Astrocyte (in vitro differentiated cells and primary cell): Measurements from ENCODE around the gene ZNF653. TPM values are rescaled to one million over a fixed set of nuclear protein-coding genes. Genes with fewer than 3 reads are reported as not detected.

ENCODE experiments used
- DNase-seq: peaks from one replicate; pipeline ENCODE4 v3.0.0-alpha.2; 2010; ENCODE audit warnings: low read depth
- FAIRE-seq: peaks from 2 replicates; lab custom pipeline; 2011; peaks lifted over from hg19 to GRCh38; lab: Jason Lieb, UNC
- H2AFZ ChIP-seq: 2 replicates; pipeline ENCODE4 v1.6.0; 2012; ENCODE audit warnings: low read depth, low read length, inconsistent platforms
- H3K27ac ChIP-seq: 2 replicates; pipeline ENCODE4 v1.5.1; 2011; ENCODE audit warnings: low read depth, low read length, inconsistent platforms
- H3K27me3 ChIP-seq: 2 replicates; pipeline ENCODE4 v1.6.0; 2011; ENCODE audit warnings: low read length, inconsistent platforms; ENCODE audit not compliant: insufficient read depth
- H3K36me3 ChIP-seq: 2 replicates; pipeline ENCODE4 v1.5.1; 2011; ENCODE audit warnings: low read length, inconsistent platforms; ENCODE audit not compliant: insufficient read depth
- H3K4me1 ChIP-seq: 2 replicates; pipeline ENCODE4 v1.5.1; 2011; ENCODE audit warnings: low read length, inconsistent platforms; ENCODE audit not compliant: insufficient read depth
- H3K4me2 ChIP-seq: 2 replicates; pipeline ENCODE4 v1.6.0; 2012; ENCODE audit warnings: low read length, inconsistent platforms
- H3K4me3 ChIP-seq: 2 replicates; pipeline ENCODE4 v1.5.1; 2011; ENCODE audit warnings: low read depth, mild to moderate bottlenecking, low read length, inconsistent platforms; ENCODE audit not compliant: insufficient read depth
- H3K79me2 ChIP-seq: 2 replicates; pipeline ENCODE4 v1.6.0; 2012; ENCODE audit warnings: mild to moderate bottlenecking, low read length, inconsistent platforms; ENCODE audit not compliant: insufficient read depth
- H3K9ac ChIP-seq: 2 replicates; pipeline ENCODE4 v1.6.0; 2012; ENCODE audit warnings: mild to moderate bottlenecking, low read length, inconsistent platforms
- H3K9me3 ChIP-seq: 2 replicates; pipeline ENCODE4 v1.5.1; 2012; ENCODE audit warnings: low read depth, mild to moderate bottlenecking, low read length, inconsistent platforms; ENCODE audit not compliant: insufficient read depth
- H4K20me1 ChIP-seq: 2 replicates; pipeline ENCODE4 v1.6.0; 2012; ENCODE audit warnings: low read length, inconsistent platforms; ENCODE audit not compliant: insufficient read depth
- H3K27ac Mint-ChIP-seq: one replicate; pipeline ENCODE4 v1.8.0; 2021; ENCODE audit warnings: mild to moderate bottlenecking, mixed read lengths; ENCODE audit not compliant: unreplicated experiment
- H3K27me3 Mint-ChIP-seq: one replicate; pipeline ENCODE4 v1.8.0; 2021; ENCODE audit warnings: low read depth, mixed read lengths; ENCODE audit not compliant: unreplicated experiment
- H3K36me3 Mint-ChIP-seq: one replicate; pipeline ENCODE4 v1.8.0; 2021; ENCODE audit warnings: low read depth, mixed read lengths; ENCODE audit not compliant: unreplicated experiment
- H3K4me1 Mint-ChIP-seq: one replicate; pipeline ENCODE4 v1.8.0; 2021; ENCODE audit warnings: low read depth, mixed read lengths; ENCODE audit not compliant: unreplicated experiment
- H3K4me3 Mint-ChIP-seq: one replicate; pipeline ENCODE4 v1.8.0; 2021; ENCODE audit warnings: mild to moderate bottlenecking, moderate library complexity, mixed read lengths; ENCODE audit not compliant: unreplicated experiment
- H3K9me3 Mint-ChIP-seq: one replicate; pipeline ENCODE4 v1.8.0; 2021; ENCODE audit warnings: mild to moderate bottlenecking, mixed read lengths; ENCODE audit not compliant: unreplicated experiment
- EZH2 ChIP-seq: IDR thresholded peaks from 2 replicates; pipeline ENCODE4 v1.6.1; 2012; ENCODE audit warnings: mild to moderate bottlenecking, low read length, inconsistent platforms; ENCODE audit not compliant: insufficient read depth
- total RNA-seq: library from RNA; stranded (reverse); gene quantifications from 2 replicates; pipeline ENCODE4 v1.2.1, GENCODE V29; 2021
- TF ChIP-seq, protein P1 (sequence below): IDR thresholded peaks from 2 replicates; pipeline ENCODE4 v1.5.1; 2011; ENCODE audit warnings: low read depth, mild to moderate bottlenecking, inconsistent platforms, low read length, moderate library complexity; ENCODE audit not compliant: insufficient read depth

Gene ZNF653
- total RNA-seq, 1 donor from 2014 or later, result 7.6 TPM

DNA sequence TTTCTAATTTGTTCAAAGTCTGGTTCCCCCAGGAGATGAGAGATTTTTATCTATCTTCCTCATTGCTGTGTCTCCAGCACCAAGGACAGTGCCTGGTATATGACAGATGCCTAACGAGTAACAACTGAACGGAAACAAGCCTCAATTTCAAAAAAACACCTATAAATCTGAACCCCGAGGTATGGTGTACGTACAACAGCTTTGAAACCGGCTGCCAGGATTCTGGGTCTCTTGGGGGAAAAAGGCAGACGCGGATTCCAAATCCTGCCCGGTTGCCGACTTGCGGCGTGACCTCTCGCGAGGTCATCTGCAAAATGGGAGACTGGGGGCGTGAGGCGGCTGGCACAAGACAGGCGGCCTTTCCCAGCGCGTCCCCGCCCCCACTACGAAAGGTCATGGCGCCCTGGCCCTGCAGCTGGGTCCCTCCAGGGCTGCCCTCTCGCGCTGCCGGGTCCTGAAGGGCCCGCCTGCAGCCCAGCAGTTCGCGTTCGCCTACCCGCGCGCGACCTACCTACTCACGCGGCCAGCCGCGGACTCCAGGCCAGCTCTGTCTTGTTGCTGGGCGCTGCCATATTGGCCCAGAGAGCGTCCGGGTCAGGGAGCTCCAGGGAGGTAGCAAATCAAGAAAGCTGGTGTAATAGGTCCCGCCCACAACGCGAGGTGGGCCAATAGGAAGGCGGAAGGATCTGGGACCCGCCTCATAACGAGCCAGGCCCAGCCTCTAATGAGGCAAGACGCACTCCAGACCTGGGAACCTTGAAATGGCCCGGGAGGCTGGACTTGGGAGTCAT lies 23.1 kb upstream of the ZNF653 start, which contains the start of gene ECSIT:
Gene ECSIT, minus strand, starts transcription at position 584 of the 791 bp plus-strand sequence. CDS start 9,964 bp downstream, outside the sequence.
- DNase-seq, result peak; percentile 95
- Mint-ChIP-seq H3K27ac (peak within 1 kb of the TSS; percentile 97), H3K36me3 (no peaks in the 10 kb centered on the region), H3K4me3 (peak within 1 kb of the TSS; percentile 98), H3K9me3 (no peaks in the 10 kb centered on the region), H3K27me3 (no peaks in the 10 kb centered on the region), H3K4me1 (peaks cover 13% of the 10 kb centered on the region)
- H4K20me1 ChIP-seq, result peaks cover 8% of the 10 kb centered on the region
- H3K79me2 ChIP-seq, result peaks cover 15% of the 10 kb centered on the region
- peaks cover 2% of the 10 kb centered on the region for H3K36me3 ChIP-seq
- peak within 1 kb of the TSS; percentile 81 for H2AFZ ChIP-seq
- H3K4me3 ChIP-seq, result peak within 1 kb of the TSS; percentile 78
- H3K9ac ChIP-seq, result peak within 1 kb of the TSS; percentile 78
- no peaks in the 10 kb centered on the region for H3K27me3 ChIP-seq
- peak within 1 kb of the TSS; percentile 86 for H3K4me2 ChIP-seq
- no peaks in the 10 kb centered on the region for H3K9me3 ChIP-seq
- H3K4me1 ChIP-seq, result peaks cover 21% of the 10 kb centered on the region
- H3K27ac ChIP-seq, result peak within 1 kb of the TSS; percentile 90
- peak; percentile 59 for FAIRE-seq
- TF ChIP-seq, protein P1, sequence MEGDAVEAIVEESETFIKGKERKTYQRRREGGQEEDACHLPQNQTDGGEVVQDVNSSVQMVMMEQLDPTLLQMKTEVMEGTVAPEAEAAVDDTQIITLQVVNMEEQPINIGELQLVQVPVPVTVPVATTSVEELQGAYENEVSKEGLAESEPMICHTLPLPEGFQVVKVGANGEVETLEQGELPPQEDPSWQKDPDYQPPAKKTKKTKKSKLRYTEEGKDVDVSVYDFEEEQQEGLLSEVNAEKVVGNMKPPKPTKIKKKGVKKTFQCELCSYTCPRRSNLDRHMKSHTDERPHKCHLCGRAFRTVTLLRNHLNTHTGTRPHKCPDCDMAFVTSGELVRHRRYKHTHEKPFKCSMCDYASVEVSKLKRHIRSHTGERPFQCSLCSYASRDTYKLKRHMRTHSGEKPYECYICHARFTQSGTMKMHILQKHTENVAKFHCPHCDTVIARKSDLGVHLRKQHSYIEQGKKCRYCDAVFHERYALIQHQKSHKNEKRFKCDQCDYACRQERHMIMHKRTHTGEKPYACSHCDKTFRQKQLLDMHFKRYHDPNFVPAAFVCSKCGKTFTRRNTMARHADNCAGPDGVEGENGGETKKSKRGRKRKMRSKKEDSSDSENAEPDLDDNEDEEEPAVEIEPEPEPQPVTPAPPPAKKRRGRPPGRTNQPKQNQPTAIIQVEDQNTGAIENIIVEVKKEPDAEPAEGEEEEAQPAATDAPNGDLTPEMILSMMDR, result no peak

DNA sequence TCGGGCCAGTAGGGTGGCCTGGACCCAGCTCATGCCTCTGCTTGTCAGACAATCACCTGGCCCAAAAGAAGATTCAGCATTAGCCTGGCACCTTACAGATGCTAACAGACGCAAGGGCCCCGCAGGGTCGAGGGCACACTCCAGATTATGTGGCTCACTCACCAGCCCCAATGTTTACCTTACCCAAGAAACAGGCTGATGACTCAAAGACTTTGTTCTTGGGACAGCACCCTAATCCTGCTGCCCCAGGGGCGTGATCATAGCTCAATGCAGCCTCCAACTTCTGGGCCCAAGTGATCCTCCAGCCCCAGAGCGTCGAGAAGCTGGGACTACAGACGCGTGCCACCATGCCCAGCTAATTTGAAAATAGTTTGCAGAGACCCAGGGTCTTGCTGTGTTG lies 13.5 kb upstream of the ZNF653 start:
- H3K27me3 ChIP-seq, result no peaks in the 10 kb centered on the region
- Mint-ChIP-seq H3K4me1 (no peaks in the 10 kb centered on the region), H3K27me3 (no peaks in the 10 kb centered on the region), H3K4me3 (no peak overlapping the region), H3K9me3 (no peaks in the 10 kb centered on the region), H3K36me3 (peaks cover 12% of the 10 kb centered on the region), H3K27ac (no peak overlapping the region)
- H3K9ac ChIP-seq, result no peak overlapping the region
- H3K27ac ChIP-seq, result no peak overlapping the region
- DNase-seq (no peak), FAIRE-seq (no peak)
- no peaks in the 10 kb centered on the region for H4K20me1 ChIP-seq
- no peaks in the 10 kb centered on the region for H3K4me1 ChIP-seq
- H3K79me2 ChIP-seq, result no peaks in the 10 kb centered on the region
- no peak for TF ChIP-seq EZH2
- TF ChIP-seq, protein P1, result no peak
- H3K4me3 ChIP-seq, result no peak overlapping the region
- H2AFZ ChIP-seq, result no peak overlapping the region
- no peak overlapping the region for H3K4me2 ChIP-seq
- H3K36me3 ChIP-seq, result no peaks in the 10 kb centered on the region
- H3K9me3 ChIP-seq, result no peaks in the 10 kb centered on the region

DNA sequence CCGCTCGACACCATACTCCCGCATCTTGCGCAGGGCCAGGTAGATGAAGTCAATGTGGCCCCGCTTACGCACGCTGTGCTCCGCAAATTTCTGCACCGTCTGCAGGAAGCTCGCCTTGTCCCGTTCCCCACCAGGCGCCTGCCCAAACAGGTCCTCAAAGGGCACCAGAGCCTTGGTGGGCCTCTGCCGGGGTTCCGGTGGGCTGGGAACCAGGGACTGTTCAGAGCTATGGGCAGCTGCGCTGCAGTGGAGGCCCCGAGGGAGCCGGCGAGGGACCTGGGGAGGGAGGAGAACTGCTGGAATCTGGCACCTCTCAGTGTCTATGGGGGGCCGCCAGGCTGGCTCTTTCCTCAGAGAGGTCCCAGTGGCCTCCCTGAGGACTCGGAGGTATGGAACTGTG lies 8.3 kb upstream of the ZNF653 start:
- H2AFZ ChIP-seq, result no peak overlapping the region
- H3K4me3 Mint-ChIP-seq, result no peak overlapping the region
- no peaks in the 10 kb centered on the region for H4K20me1 ChIP-seq
- no peaks in the 10 kb centered on the region for H3K79me2 ChIP-seq
- H3K36me3 ChIP-seq, result no peaks in the 10 kb centered on the region
- TF ChIP-seq, protein P1, result no peak
- TF ChIP-seq EZH2, result no peak
- no peak overlapping the region for H3K4me3 ChIP-seq
- H3K4me2 ChIP-seq, result no peak overlapping the region
- no peak overlapping the region for H3K27ac Mint-ChIP-seq
- FAIRE-seq, result no peak
- H3K9ac ChIP-seq, result no peak overlapping the region
- no peak overlapping the region for H3K27ac ChIP-seq
- peaks cover 15% of the 10 kb centered on the region for H3K36me3 Mint-ChIP-seq
- H3K4me1 ChIP-seq, result no peaks in the 10 kb centered on the region
- H3K27me3 Mint-ChIP-seq, result no peaks in the 10 kb centered on the region
- no peaks in the 10 kb centered on the region for H3K9me3 ChIP-seq
- DNase-seq, result no peak
- H3K9me3 Mint-ChIP-seq, result no peaks in the 10 kb centered on the region
- no peaks in the 10 kb centered on the region for H3K4me1 Mint-ChIP-seq
- no peaks in the 10 kb centered on the region for H3K27me3 ChIP-seq
